ENCODE data around the gene RDX. TPM values are rescaled to one million over a fixed set of nuclear protein-coding genes. Genes with fewer than 3 reads are reported as not detected.

The RDX gene
- total RNA-seq, 4 donors from 2014 or later, result 75.7 to 114 (median 106) TPM

- no peak for TF ChIP-seq POLR2A (IDR thresholded peaks at IDR 0.05)
- TF ChIP-seq EP300 (IDR thresholded peaks at IDR 0.05), result no peak
- TF ChIP-seq, protein P1, sequence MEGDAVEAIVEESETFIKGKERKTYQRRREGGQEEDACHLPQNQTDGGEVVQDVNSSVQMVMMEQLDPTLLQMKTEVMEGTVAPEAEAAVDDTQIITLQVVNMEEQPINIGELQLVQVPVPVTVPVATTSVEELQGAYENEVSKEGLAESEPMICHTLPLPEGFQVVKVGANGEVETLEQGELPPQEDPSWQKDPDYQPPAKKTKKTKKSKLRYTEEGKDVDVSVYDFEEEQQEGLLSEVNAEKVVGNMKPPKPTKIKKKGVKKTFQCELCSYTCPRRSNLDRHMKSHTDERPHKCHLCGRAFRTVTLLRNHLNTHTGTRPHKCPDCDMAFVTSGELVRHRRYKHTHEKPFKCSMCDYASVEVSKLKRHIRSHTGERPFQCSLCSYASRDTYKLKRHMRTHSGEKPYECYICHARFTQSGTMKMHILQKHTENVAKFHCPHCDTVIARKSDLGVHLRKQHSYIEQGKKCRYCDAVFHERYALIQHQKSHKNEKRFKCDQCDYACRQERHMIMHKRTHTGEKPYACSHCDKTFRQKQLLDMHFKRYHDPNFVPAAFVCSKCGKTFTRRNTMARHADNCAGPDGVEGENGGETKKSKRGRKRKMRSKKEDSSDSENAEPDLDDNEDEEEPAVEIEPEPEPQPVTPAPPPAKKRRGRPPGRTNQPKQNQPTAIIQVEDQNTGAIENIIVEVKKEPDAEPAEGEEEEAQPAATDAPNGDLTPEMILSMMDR (IDR thresholded peaks at IDR 0.05), result no peak
- no peak for TF ChIP-seq POLR2AphosphoS5 (IDR thresholded peaks at IDR 0.05)
- H3K4me3 ChIP-seq, result no peak overlapping the region
- H3K9me3 ChIP-seq, result no peaks in the 10 kb centered on the region
- H3K4me1 ChIP-seq, result no peaks in the 10 kb centered on the region
- no peak overlapping the region for H3K27ac ChIP-seq
- H3K27me3 ChIP-seq, result no peaks in the 10 kb centered on the region
- peaks cover 0 to 74% of the 10 kb centered on the region in 2 donors for H3K36me3 ChIP-seq
- no peak for ATAC-seq
These were observed 53.7 kb downstream of the RDX start for GRCh38 chr11:110242746-110243145.

DNA sequence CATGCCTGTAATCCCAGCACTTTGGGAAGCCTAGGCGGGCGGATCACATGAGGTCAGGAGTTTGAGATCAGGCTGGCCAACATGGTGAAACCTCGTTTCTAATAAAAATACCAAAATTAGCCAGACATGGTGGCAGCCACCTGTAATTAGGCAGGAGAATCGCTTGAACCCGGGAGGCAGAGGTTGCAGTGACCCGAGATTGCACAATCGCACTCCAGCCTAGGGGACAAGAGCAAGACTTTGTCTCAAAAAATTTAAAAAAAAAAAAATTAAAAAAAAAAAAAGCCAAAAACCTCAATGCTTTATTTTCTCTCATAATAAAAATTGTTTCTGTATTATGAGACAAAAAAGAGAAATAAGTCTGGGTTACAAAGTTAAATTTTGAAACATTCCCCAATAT is 54.2 kb downstream of the RDX start:
- no peak overlapping the region for H3K4me3 ChIP-seq
- no peaks in the 10 kb centered on the region for H3K9me3 ChIP-seq
- peaks cover 0 to 74% of the 10 kb centered on the region in 2 donors for H3K36me3 ChIP-seq
- TF ChIP-seq POLR2A (IDR thresholded peaks at IDR 0.05), result no peak
- TF ChIP-seq POLR2AphosphoS5 (IDR thresholded peaks at IDR 0.05), result no peak
- TF ChIP-seq, protein P1 (IDR thresholded peaks at IDR 0.05), result no peak
- TF ChIP-seq EP300 (IDR thresholded peaks at IDR 0.05), result no peak
- WGBS, 2 donors (ENCODE audit: low coverage in 1 of 2), result 91 to 94% methylated on average over 7 of the region's 7 CpGs
- no peaks in the 10 kb centered on the region for H3K27me3 ChIP-seq
- no peak for ATAC-seq
- H3K4me1 ChIP-seq, result no peaks in the 10 kb centered on the region
- no peak overlapping the region for H3K27ac ChIP-seq

DNA sequence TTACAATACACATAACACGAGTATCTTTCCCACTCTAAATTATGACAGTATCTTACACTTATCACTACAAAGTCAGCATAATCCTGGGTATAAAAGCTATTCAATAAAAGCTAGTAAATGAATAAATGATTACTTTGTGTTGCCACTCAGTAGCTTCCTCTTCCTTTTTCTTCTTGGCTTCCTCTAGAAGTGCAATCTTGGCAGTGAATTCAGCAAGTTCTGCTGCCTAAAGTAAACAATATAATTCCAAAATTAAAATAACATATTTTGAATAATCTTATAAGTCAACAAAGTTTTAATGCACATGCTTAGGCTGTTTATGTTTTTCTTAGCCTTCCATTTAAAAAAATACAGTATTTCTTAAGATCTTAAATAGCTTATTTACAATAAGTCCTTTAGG is 60.4 kb downstream of the RDX start:
- Histone ChIP-seq H3K4me3 (no peak overlapping the region), H3K27ac (no peak overlapping the region), H3K9me3 (no peaks in the 10 kb centered on the region), H3K36me3 (peaks cover 0 to 88% of the 10 kb centered on the region in 2 donors), H3K27me3 (no peaks in the 10 kb centered on the region), H3K4me1 (peaks cover 0 to 12% (median 0%) of the 10 kb centered on the region in 3 donors)
- TF ChIP-seq EP300 (IDR thresholded peaks at IDR 0.05) (no peak), POLR2AphosphoS5 (IDR thresholded peaks at IDR 0.05) (no peak), POLR2A (IDR thresholded peaks at IDR 0.05) (no peak)
- TF ChIP-seq, protein P1 (IDR thresholded peaks at IDR 0.05), result no peak
- 22 to 57% methylated on average over 1 of the region's 1 CpG for whole genome bisulfite sequencing, 2 donors (ENCODE audit: low coverage in 1 of 2)
- no peak for ATAC-seq

GRCh38 chr11:110230377-110230776 is 66.0 kb downstream of the RDX start:
- WGBS, 2 donors (ENCODE audit: low coverage in 1 of 2), result 74 to 78% methylated on average over 3 of the region's 3 CpGs
- no peak for ATAC-seq
- no peaks in the 10 kb centered on the region for H3K4me1 ChIP-seq
- H3K27ac ChIP-seq, result no peak overlapping the region
- no peak overlapping the region for H3K4me3 ChIP-seq
- peaks cover 0 to 53% of the 10 kb centered on the region in 2 donors for H3K36me3 ChIP-seq
- H3K27me3 ChIP-seq, result no peaks in the 10 kb centered on the region
- TF ChIP-seq EP300 (IDR thresholded peaks at IDR 0.05) (no peak), POLR2A (IDR thresholded peaks at IDR 0.05) (no peak), POLR2AphosphoS5 (IDR thresholded peaks at IDR 0.05) (no peak)
- TF ChIP-seq, protein P1 (IDR thresholded peaks at IDR 0.05), result no peak
- H3K9me3 ChIP-seq, result no peaks in the 10 kb centered on the region

DNA sequence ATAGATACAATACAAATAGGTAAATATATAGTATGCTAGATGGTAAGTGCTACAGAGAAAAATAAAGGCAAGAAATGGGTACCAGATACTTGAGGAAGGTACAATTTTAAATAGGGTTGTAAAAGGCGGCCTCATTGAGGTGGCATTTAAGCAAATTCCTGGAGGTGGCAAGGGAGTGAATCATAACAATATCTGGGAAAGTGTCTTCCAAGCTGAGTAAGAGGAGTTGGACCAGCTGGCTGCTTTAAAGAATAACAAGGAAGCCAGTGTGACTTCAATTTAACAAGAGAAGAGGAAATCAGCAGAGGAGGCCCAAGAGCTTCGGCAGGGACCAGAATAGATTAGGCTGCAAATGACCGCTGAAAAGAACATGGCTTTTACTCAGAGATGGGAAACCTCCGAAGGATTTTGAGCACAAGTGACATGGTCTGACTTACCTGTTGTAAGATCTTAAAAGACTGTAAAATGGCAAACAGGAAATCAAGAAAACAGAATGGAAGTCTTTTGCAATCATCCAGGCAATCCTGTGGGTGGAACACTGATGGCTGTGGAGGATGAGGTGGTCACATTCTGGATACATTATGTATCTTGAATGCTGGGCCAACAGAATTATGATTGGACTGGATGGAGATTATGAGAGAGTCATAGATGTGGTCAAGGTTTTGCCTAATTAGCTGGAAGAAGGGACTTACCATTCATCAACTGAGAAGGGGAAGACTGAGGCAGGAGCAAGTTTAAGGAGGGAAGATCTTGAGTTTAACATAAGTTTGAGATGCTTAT is 77.2 kb downstream of the RDX start:
- Histone ChIP-seq H3K36me3 (peaks cover 0 to 22% of the 10 kb centered on the region in 2 donors), H3K4me1 (no peaks in the 10 kb centered on the region), H3K9me3 (no peaks in the 10 kb centered on the region), H3K27ac (no peak overlapping the region), H3K4me3 (no peak overlapping the region), H3K27me3 (no peaks in the 10 kb centered on the region)
- WGBS, 2 donors (ENCODE audit: low coverage in 1 of 2), result 88 to 95% methylated on average over 4 of the region's 4 CpGs
- no peak for ATAC-seq
- TF ChIP-seq, protein P1 (IDR thresholded peaks at IDR 0.05), result no peak
- TF ChIP-seq POLR2A (IDR thresholded peaks at IDR 0.05) (no peak), POLR2AphosphoS5 (IDR thresholded peaks at IDR 0.05) (no peak), EP300 (IDR thresholded peaks at IDR 0.05) (no peak)
